Lower lobe of right lung (tissue), 2 donors: ENCODE data around the gene FOXC2. TPM values are rescaled to one million over a fixed set of nuclear protein-coding genes. Genes with fewer than 3 reads are reported as not detected.

Experiments
- ATAC-seq, 2 donors: fragments of 200-7000 bp; cut with Tn5 transposase; one replicate each; pipeline ENCODE4 v1.9.1; 2020 to 2022; ENCODE audit warnings: mild to moderate bottlenecking in 2 of 2, moderate library complexity in 2 of 2
- DNase-seq: peaks from one replicate; pipeline ENCODE4 v3.0.0-alpha.2; 2020
- H3K27ac ChIP-seq: fragments of 200-600 bp; one replicate; pipeline ENCODE4 v1.8.0; 2022
- H3K27me3 ChIP-seq: fragments of 200-600 bp; one replicate; pipeline ENCODE4 v1.8.0; 2022; ENCODE audit warnings: low read depth
- H3K36me3 ChIP-seq: fragments of 200-600 bp; one replicate; pipeline ENCODE4 v1.8.0; 2022; ENCODE audit warnings: mild to moderate bottlenecking
- H3K4me1 ChIP-seq: fragments of 200-600 bp; one replicate; pipeline ENCODE4 v1.8.0; 2022
- H3K4me3 ChIP-seq: fragments of 200-600 bp; one replicate; pipeline ENCODE4 v1.8.0; 2022; ENCODE audit warnings: mild to moderate bottlenecking
- H3K9me3 ChIP-seq: fragments of 200-600 bp; one replicate; pipeline ENCODE4 v1.8.0; 2022
- intact Hi-C: fragments of 100-400 bp; cut with DNase I; formaldehyde crosslinking; loops from one replicate; pipeline ENCODE4 v1.11.0; 2022
- total RNA-seq: library from RNA; stranded (reverse); fragmentation: NEBNext Ultra II Directional; extraction: Animal tissue kit (Norgen Biotek cat#: 25700); gene quantifications from one replicate; pipeline ENCODE4 v1.2.1, GENCODE V29; 2021
- TF ChIP-seq, protein P1 (sequence below): fragments of 200-600 bp; IDR thresholded peaks from one replicate; pipeline ENCODE4 v1.8.0; 2022; ENCODE audit warnings: antibody characterized with exemption, mild to moderate bottlenecking
- donor health status: DM: no; HTN: yes; CAD: no; lungs with severe emphysema.

The FOXC2 gene
- total RNA-seq, 1 donor from 2014 or later, result 1.6 TPM

DNA sequence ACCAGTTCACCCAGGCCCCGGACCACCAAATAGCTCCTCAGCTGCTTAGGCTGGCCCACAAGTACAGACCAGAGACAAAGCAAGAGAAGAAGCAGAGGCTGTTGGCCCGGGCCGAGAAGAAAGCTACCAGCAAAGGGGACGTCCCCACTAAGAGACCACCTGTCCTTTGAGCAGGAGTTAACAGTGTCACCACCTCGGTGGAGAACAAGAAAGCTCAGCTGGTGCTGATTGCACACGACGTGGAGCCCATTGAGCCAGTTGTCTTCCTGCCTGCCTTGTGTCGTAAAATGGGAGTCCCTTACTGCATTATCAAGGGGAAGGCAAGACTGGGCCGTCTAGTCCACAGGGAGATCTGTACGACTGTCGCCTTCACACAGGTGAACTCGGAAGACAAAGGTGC, 40.9 kb upstream of the FOXC2 start:
- peaks cover 11% of the 10 kb centered on the region for H3K27me3 ChIP-seq
- TF ChIP-seq, protein P1, sequence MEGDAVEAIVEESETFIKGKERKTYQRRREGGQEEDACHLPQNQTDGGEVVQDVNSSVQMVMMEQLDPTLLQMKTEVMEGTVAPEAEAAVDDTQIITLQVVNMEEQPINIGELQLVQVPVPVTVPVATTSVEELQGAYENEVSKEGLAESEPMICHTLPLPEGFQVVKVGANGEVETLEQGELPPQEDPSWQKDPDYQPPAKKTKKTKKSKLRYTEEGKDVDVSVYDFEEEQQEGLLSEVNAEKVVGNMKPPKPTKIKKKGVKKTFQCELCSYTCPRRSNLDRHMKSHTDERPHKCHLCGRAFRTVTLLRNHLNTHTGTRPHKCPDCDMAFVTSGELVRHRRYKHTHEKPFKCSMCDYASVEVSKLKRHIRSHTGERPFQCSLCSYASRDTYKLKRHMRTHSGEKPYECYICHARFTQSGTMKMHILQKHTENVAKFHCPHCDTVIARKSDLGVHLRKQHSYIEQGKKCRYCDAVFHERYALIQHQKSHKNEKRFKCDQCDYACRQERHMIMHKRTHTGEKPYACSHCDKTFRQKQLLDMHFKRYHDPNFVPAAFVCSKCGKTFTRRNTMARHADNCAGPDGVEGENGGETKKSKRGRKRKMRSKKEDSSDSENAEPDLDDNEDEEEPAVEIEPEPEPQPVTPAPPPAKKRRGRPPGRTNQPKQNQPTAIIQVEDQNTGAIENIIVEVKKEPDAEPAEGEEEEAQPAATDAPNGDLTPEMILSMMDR, result no peak
- H3K4me3 ChIP-seq, result no peak overlapping the region
- intact Hi-C loops, result no loop called here
- DNase-seq (no peak), ATAC-seq (no peak)
- peaks cover 2% of the 10 kb centered on the region for H3K4me1 ChIP-seq
- H3K27ac ChIP-seq, result no peak overlapping the region
- H3K9me3 ChIP-seq, result no peaks in the 10 kb centered on the region
- no peaks in the 10 kb centered on the region for H3K36me3 ChIP-seq

GRCh38 chr16:86527366-86527765, 39.3 kb upstream of the FOXC2 start:
- DNase-seq, result no peak

DNA sequence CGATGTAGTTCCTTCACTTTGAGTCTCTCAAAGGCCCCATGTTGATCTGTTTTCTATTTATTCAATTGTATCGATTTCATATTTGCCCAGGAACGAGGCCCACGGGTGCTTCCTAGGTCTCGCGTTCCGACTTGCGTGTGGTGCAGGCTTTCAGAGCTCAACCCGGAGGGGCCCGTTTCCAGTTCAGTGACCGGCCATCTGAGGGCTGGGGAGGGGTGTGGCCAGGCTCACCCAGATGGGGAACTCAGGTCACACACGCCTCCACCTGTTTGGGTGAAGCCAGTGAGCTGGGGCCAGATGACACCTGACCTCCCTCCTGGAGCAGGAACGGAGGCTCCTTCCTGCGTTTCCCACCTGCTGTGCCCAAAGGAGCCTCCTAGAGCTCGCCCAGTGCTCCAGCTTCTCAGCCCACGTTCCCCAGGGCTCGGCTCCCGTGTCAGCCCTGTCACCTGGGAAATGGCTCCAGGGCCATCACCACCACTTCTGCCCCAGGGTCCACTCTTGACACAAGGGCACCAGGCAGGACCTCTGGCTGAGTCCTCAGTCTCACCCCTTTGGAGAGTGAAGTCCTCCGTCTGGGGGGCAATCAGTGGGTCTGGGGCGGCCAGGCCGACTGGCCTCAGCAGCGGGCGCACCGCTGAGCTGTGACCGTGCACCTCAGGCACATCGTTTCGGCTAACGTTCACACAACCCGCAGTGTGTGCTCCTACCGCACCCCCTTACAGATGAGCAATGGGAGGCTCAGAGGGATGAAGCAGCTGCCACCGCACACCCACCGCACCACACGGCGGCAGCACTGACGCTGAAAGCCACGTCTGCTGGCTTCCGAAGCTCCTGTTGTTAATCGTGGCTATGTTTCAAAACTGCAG, 38.3 kb upstream of the FOXC2 start:
- H3K9me3 ChIP-seq, result no peaks in the 10 kb centered on the region
- DNase-seq (no peak), ATAC-seq (no peak)
- H3K4me1 ChIP-seq, result no peaks in the 10 kb centered on the region
- no peak overlapping the region for H3K4me3 ChIP-seq
- TF ChIP-seq, protein P1, result no peak
- no peak overlapping the region for H3K27ac ChIP-seq
- H3K27me3 ChIP-seq, result no peaks in the 10 kb centered on the region
- H3K36me3 ChIP-seq, result peaks cover 9% of the 10 kb centered on the region
- intact Hi-C loops, result no loop called here

More at GRCh38 chr16:86527366-86527765, 39.3 kb upstream of the FOXC2 start:
- H3K4me3 ChIP-seq, result no peak overlapping the region
- ATAC-seq, result no peak
- no peak overlapping the region for H3K27ac ChIP-seq
- H3K27me3 ChIP-seq, result no peaks in the 10 kb centered on the region
- H3K36me3 ChIP-seq, result peaks cover 9% of the 10 kb centered on the region
- TF ChIP-seq, protein P1, result no peak
- no peaks in the 10 kb centered on the region for H3K4me1 ChIP-seq
- intact Hi-C loops, result no loop called here
- no peaks in the 10 kb centered on the region for H3K9me3 ChIP-seq

DNA sequence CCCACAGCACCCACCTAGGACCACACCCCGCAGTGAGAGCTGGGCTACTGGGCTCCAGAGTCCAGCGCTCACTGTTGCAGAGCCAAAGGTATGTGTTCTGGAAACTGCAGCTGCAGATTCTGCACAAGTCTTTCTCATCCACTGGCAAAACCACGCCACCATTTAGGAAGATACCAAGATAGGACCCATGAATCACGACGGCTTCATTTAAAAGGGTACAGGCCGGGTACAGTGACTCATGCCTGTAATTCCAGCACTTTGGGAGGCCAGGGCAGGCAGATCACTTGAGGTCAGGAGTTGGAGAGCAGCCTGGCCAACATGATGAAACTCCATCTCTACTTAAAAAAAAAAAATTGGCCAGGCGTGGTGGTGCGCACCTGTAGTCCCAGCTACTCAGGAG, 37.5 kb upstream of the FOXC2 start:
- ATAC-seq (no peak), DNase-seq (no peak)
- peaks cover 16% of the 10 kb centered on the region for H3K36me3 ChIP-seq
- H3K27me3 ChIP-seq, result no peaks in the 10 kb centered on the region
- no peaks in the 10 kb centered on the region for H3K9me3 ChIP-seq
- H3K27ac ChIP-seq, result no peak overlapping the region
- intact Hi-C loops, result no loop called here
- H3K4me1 ChIP-seq, result no peaks in the 10 kb centered on the region
- no peak overlapping the region for H3K4me3 ChIP-seq
- TF ChIP-seq, protein P1, result no peak

DNA sequence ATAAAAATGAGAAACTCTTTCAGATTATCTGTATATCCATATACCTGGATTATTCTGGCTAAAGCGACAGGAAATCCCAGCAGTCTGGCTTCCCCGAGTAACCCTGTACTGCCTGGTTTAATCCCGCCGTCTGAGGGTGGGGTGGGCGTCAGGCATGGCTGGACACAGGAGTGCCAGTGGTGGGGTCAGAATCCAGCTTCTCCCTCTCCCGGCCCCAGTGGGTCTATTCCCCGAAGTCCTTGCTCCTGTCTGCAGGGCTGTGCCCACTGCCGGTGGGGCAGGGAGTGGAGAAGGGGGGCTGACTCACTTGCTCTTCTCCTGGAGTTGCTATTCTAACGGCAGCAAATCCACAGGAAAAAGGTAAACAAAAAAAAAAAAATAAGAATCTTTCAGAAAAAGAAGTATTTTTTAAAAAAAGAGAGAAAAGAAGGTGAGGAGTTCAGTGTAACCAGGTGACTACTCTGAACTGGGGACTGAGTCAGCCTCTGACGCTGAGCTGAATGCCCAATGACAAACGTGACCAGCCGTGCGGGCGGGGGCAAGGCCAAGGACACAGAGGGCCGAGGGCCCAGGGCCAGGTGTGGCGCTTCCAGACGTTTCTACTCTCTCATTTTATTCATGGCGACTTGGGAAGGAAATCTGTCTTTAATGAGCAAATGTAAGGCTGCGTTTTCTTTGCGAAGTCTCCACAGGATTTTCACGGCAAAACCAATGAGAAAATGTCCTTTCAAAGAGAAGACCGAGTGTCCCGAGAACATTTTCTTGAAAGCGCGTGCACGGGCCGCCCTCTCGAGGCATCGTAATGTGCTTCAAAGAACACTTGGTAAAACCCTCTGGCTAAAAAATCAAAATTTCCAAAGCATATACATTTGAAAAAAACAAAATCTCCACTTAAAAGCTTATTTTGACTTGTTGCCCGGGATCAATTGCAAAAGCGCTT, 36.1 kb upstream of the FOXC2 start:
- H3K4me3 ChIP-seq, result no peak overlapping the region
- intact Hi-C loops, result no loop called here
- peak; percentile 24 for DNase-seq
- H3K4me1 ChIP-seq, result no peaks in the 10 kb centered on the region
- no peak overlapping the region for H3K27ac ChIP-seq
- peaks cover 24% of the 10 kb centered on the region for H3K36me3 ChIP-seq
- no peaks in the 10 kb centered on the region for H3K9me3 ChIP-seq
- no peak for ATAC-seq
- TF ChIP-seq, protein P1, result no peak
- H3K27me3 ChIP-seq, result no peaks in the 10 kb centered on the region
